HepG2 (cell line): Measurements from ENCODE around the gene MYRFL. TPM values are rescaled to one million over a fixed set of nuclear protein-coding genes. Genes with fewer than 3 reads are reported as not detected.

Source experiments
- ATAC-seq: fragments of 200-7000 bp; cut with Tn5 transposase; 3 replicates; pipeline ENCODE4 v1.9.1; 2020; ENCODE audit warnings: mild to moderate bottlenecking, moderate library complexity
- BruUV-seq: library from RNA; stranded (reverse); fragments of 400-500 nt; replicated peaks from 2 replicates; lab custom pipeline; 2021; lab: Mats Ljungman, UMichigan
- CTCF ChIA-PET: fragments of 300-600 bp; formaldehyde crosslinking; extraction: SDS; loops from one replicate; lab custom pipeline; 2021; ENCODE audit warnings: low total read pairs, inconsistent platforms, low intra/inter-chr PET ratio; lab: Yijun Ruan, JAX
- POLR2A ChIA-PET: fragments of 350-600 bp; sonication (Branson Sonifier 250); formaldehyde crosslinking; loops from one replicate; lab custom pipeline; 2020; ENCODE audit warnings: antibody characterized with exemption, inconsistent platforms; lab: Yijun Ruan, JAX
- DNase-seq: peaks from one replicate; pipeline ENCODE4 v3.0.0-alpha.2; 2015; ENCODE audit warnings: low spot score
- FAIRE-seq: peaks from 3 replicates; lab custom pipeline; 2011; peaks lifted over from hg19 to GRCh38; lab: Jason Lieb, UNC
- H2AFZ ChIP-seq: one replicate; pipeline ENCODE4 v1.6.1; 2011; ENCODE audit warnings: low read length, inconsistent platforms
- H3K27ac ChIP-seq: fragments of 300-600 bp; 3 replicates; pipeline ENCODE4 v1.8.0; 2011; ENCODE audit warnings: mixed run types, mild to moderate bottlenecking, mixed read lengths, low read length, inconsistent platforms; ENCODE audit not compliant: insufficient read depth; ENCODE audit errors: extremely low read length
- H3K27me3 ChIP-seq, 2 experiments: fragments of 200-600 bp in 1 of 2; 2 replicates in 1 of 2; 3 replicates in 1 of 2; pipeline versions ENCODE4 v1.6.0 to v1.8.0; 2011; ENCODE audit warnings: low read length in 2 of 2, mild to moderate bottlenecking in 2 of 2, moderate library complexity in 2 of 2, inconsistent platforms in 1 of 2; ENCODE audit not compliant: insufficient read depth in 2 of 2, control insufficient read depth in 1 of 2
- H3K36me3 ChIP-seq, 2 experiments: fragments of 200-600 bp in 1 of 2; replicated peaks in 1 of 2; 2 replicates in 1 of 2; 3 replicates in 1 of 2; pipeline versions ENCODE4 v1.5.1 to v1.8.0; 2011; ENCODE audit warnings: low read length in 2 of 2, inconsistent platforms in 1 of 2; ENCODE audit not compliant: insufficient read depth in 2 of 2, control insufficient read depth in 1 of 2
- H3K4me1 ChIP-seq: 2 replicates; pipeline ENCODE4 v1.5.1; 2012; ENCODE audit warnings: low read length, inconsistent platforms; ENCODE audit not compliant: insufficient read depth
- H3K4me2 ChIP-seq: 2 replicates; pipeline ENCODE4 v1.6.0; 2011; ENCODE audit warnings: low read depth, low read length, inconsistent platforms
- H3K4me3 ChIP-seq, 3 experiments: fragments of 200-600 bp in 1 of 3; sonication (generic), shearing (Covaris generic) in 1 of 3; replicated peaks in 1 of 3; 2 replicates each; pipeline ENCODE4 v1.5.1; 2011 to 2016; ENCODE audit warnings: low read length in 3 of 3, inconsistent platforms in 2 of 3, low read depth in 2 of 3, mild to moderate bottlenecking in 2 of 3, control low read depth in 1 of 3, mixed read lengths in 1 of 3; ENCODE audit not compliant: insufficient read depth in 1 of 3
- H3K79me2 ChIP-seq: one replicate; pipeline ENCODE4 v1.6.1; 2011; ENCODE audit warnings: low read length, inconsistent platforms; ENCODE audit not compliant: insufficient read depth
- H3K9ac ChIP-seq: 2 replicates; pipeline ENCODE4 v1.6.0; 2011; ENCODE audit warnings: mild to moderate bottlenecking, low read depth, low read length, inconsistent platforms; ENCODE audit not compliant: insufficient read depth
- H3K9me3 ChIP-seq: 2 replicates; pipeline ENCODE4 v1.5.1; 2012; ENCODE audit warnings: mild to moderate bottlenecking, low read length
- H4K20me1 ChIP-seq: 2 replicates; pipeline ENCODE4 v1.6.0; 2011; ENCODE audit warnings: inconsistent platforms, mild to moderate bottlenecking, low read length, moderate library complexity; ENCODE audit not compliant: insufficient read depth
- AGO2 ChIP-seq: fragments of 200-400 bp; formaldehyde crosslinking; optimal IDR thresholded peaks from 2 replicates; pipeline ENCODE3; 2017; ENCODE audit warnings: mild to moderate bottlenecking, low read depth, low read length, moderate library complexity
- EZH2 ChIP-seq: conservative IDR thresholded peaks from 2 replicates; pipeline ENCODE4 v1.6.1; 2012; ENCODE audit warnings: mild to moderate bottlenecking, low read depth, low read length, moderate library complexity
- GMEB1 ChIP-seq: sonication (generic); formaldehyde crosslinking; IDR thresholded peaks from 2 replicates; pipeline ENCODE4 v1.5.1; 2020; ENCODE audit warnings: missing genetic modification reagents, mild to moderate bottlenecking, borderline replicate concordance
- MEIS1 ChIP-seq: sonication (generic); formaldehyde crosslinking; IDR thresholded peaks from 2 replicates; pipeline ENCODE4 v1.9.0; 2021; ENCODE audit warnings: mild to moderate bottlenecking, missing genetic modification reagents, moderate library complexity, borderline replicate concordance
- SP4 ChIP-seq: sonication (generic); formaldehyde crosslinking; IDR thresholded peaks from 2 replicates; pipeline ENCODE4 v1.8.1; 2023; ENCODE audit warnings: mild to moderate bottlenecking, missing genetic modification reagents
- ZBTB1 ChIP-seq: sonication (generic); formaldehyde crosslinking; IDR thresholded peaks from 2 replicates; pipeline ENCODE4 v1.4.0; 2020; ENCODE audit warnings: missing genetic modification reagents, borderline replicate concordance
- WGBS: methylation state at CpG from one replicate; pipeline ENCODE4 v1.1.6; 2017; ENCODE audit warnings: low lambda C conversion rate; 5-methylcytosine and 5-hydroxymethylcytosine counted together
- in situ Hi-C: cut with HindIII; loops from 2 replicates; pipeline ENCODE4 v1.10.0; 2017; ENCODE audit warnings: low pct_unique_long_range_greater_than_20kb; ENCODE audit not compliant: extremely low pct_ligation_motif_present
- intact Hi-C: fragments of 100-400 bp; cut with micrococcal nuclease; formaldehyde crosslinking; loops from one replicate; pipeline ENCODE4 v1.10.0; 2022; ENCODE audit not compliant: unreplicated experiment
- polyA plus RNA-seq, 8 experiments: library from polyadenylated mRNA; depleted of rRNA in 3 of 8; stranded (reverse) in 7 of 8; unstranded in 1 of 8; fragments of >200 nt; fragmentation: Illumina TruSeq in 4 of 8; extraction: Trizol in 4 of 8; gene quantifications; 2 replicates each; pipeline versions ENCODE4 v1.2.1 to v1.2.3, GENCODE V29; 2011 to 2016; ENCODE audit warnings: low read depth in 4 of 8, missing spikeins in 1 of 8, mixed read lengths in 1 of 8; ENCODE audit not compliant: insufficient read depth in 1 of 8
- total RNA-seq, 5 experiments: library from RNA; depleted of rRNA; stranded (reverse); fragments of >200 nt; fragmentation: Illumina TruSeq; extraction: Trizol; gene quantifications; 2 replicates each; pipeline ENCODE4 v1.2.3, GENCODE V29; 2016; ENCODE audit warnings: low read depth in 1 of 5

MYRFL gene
- total and polyA plus RNA-seq, 2 of the 13 experiments (the other 11 are each of a cell fraction or from before 2014, with no cell fraction given), result 0.09 to 0.11 TPM

DNA sequence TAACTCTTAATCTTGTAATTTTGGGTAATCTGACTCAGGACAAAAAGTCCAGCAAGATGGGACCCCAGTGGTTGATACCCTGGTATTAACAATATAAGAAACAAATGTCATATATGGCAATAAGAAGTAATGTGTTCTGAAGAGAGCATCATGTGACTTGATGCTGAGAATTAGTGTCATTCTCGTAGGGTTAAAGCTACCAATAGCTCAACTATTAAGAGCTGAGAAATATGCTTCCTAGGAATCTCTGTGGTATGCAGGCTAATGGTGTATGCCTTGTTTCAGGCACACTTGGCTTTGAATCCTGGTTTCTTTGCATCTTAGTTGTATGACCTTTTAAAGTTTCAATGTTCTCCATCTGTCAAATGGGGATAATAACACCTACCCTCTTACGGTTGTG, 9.1 kb downstream of the MYRFL start:
- Histone ChIP-seq H3K27me3 (no peaks in the 10 kb centered on the region), H3K36me3 (no peaks in the 10 kb centered on the region), H3K9me3 (no peaks in the 10 kb centered on the region), H4K20me1 (no peaks in the 10 kb centered on the region), H3K4me1 (peaks cover 15% of the 10 kb centered on the region), H3K27ac (no peak overlapping the region), H3K79me2 (no peaks in the 10 kb centered on the region), H2AFZ (no peak overlapping the region), H3K9ac (no peak overlapping the region), H3K4me3 (no peak overlapping the region)
- no peak for DNase-seq
- CTCF ChIA-PET, result no interaction called here
- ATAC-seq, result no peak
- BruUV-seq, result no TSS peak
- intact Hi-C loops, result no loop called here
- FAIRE-seq, result no peak
- WGBS, result 33% methylated on average over 2 of the region's 2 CpGs
- no peak for TF ChIP-seq EZH2
- TF ChIP-seq MEIS1 (CRISPR knock-in tag), result no peak
- TF ChIP-seq, all 625 proteins: peak for 0
- POLR2A ChIA-PET, result no interaction called here
- in situ Hi-C loops, result no loop called here
- H3K4me2 ChIP-seq, result no peak overlapping the region

DNA sequence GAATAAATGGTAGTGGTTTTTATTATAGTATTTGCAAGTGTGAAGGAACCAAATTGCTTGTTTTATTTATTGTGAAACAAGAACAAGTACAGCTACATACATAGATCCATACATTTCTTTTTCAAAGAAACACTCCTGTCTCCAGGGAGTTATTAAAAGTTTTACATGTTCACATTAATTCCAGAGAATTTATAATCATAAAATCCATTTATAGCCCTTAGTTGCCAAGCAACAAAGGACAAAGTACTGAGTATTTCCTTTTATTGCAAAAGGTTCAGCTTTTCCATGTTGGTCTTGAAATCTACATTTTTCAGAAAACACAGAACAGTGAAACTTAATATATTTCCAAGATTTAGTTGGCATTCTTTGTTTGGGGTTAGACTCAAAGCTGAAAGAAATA, 9.5 kb downstream of the MYRFL start:
- H3K27ac ChIP-seq, result no peak overlapping the region
- no peaks in the 10 kb centered on the region for H3K36me3 ChIP-seq
- H3K27me3 ChIP-seq, result no peaks in the 10 kb centered on the region
- TF ChIP-seq AGO2, result no peak
- TF ChIP-seq ZBTB1 (CRISPR knock-in tag), result no peak
- no peak for TF ChIP-seq SP4
- no peak for TF ChIP-seq GMEB1 (CRISPR knock-in tag)
- FAIRE-seq, result no peak
- H3K4me2 ChIP-seq, result no peak overlapping the region
- H3K9ac ChIP-seq, result no peak overlapping the region
- H3K79me2 ChIP-seq, result no peaks in the 10 kb centered on the region
- peaks cover 15% of the 10 kb centered on the region for H3K4me1 ChIP-seq
- no peaks in the 10 kb centered on the region for H4K20me1 ChIP-seq
- in situ Hi-C loops (no loop called here), intact Hi-C loops (no loop called here)
- H3K4me3 ChIP-seq, result no peak overlapping the region
- no peaks in the 10 kb centered on the region for H3K9me3 ChIP-seq
- ChIA-PET CTCF (no interaction called here), POLR2A (no interaction called here)
- ATAC-seq, result no peak
- no peak for DNase-seq
- no peak overlapping the region for H2AFZ ChIP-seq
- BruUV-seq, result no TSS peak
